ENCODE measurements around the gene RIMS1. TPM values are rescaled to one million over a fixed set of nuclear protein-coding genes. Genes with fewer than 3 reads are reported as not detected.

The RIMS1 gene
- total RNA-seq, 1 experiment from 2014 or later: 1.6 TPM

- no peaks in the 10 kb centered on the region for H3K27me3 ChIP-seq (ENCODE audit: control insufficient read depth, insufficient read depth, low read length)
- no peak for DNase-seq
- H3K36me3 ChIP-seq (replicated peaks; ENCODE audit: control insufficient read depth, insufficient read depth, low read length): no peaks in the 10 kb centered on the region
- no peak overlapping the region for H3K4me3 ChIP-seq (ENCODE audit: insufficient read depth, low read depth, low read length)
These were observed 534.1 kb downstream of the RIMS1 start for GRCh38 chr6:72420409-72420808.

- no peak overlapping the region for H3K4me3 ChIP-seq (ENCODE audit: insufficient read depth, low read depth, low read length)
- no peaks in the 10 kb centered on the region for H3K36me3 ChIP-seq (replicated peaks; ENCODE audit: control insufficient read depth, insufficient read depth, low read length)
- no peaks in the 10 kb centered on the region for H3K27me3 ChIP-seq (ENCODE audit: control insufficient read depth, insufficient read depth, low read length)
- DNase-seq: no peak
These were observed 535.0 kb downstream of the RIMS1 start for GRCh38 chr6:72421387-72421786.

GRCh38 chr6:72422171-72422570 lies 535.8 kb downstream of the RIMS1 start:
- no peak for DNase-seq
- H3K27me3 ChIP-seq (ENCODE audit: control insufficient read depth, insufficient read depth, low read length): no peaks in the 10 kb centered on the region
- H3K36me3 ChIP-seq (replicated peaks; ENCODE audit: control insufficient read depth, insufficient read depth, low read length): no peaks in the 10 kb centered on the region
- H3K4me3 ChIP-seq (ENCODE audit: insufficient read depth, low read depth, low read length): no peak overlapping the region

- Histone ChIP-seq H3K27me3 (ENCODE audit: control insufficient read depth, insufficient read depth, low read length) (no peaks in the 10 kb centered on the region), H3K4me3 (ENCODE audit: insufficient read depth, low read depth, low read length) (no peak overlapping the region), H3K36me3 (replicated peaks; ENCODE audit: control insufficient read depth, insufficient read depth, low read length) (no peaks in the 10 kb centered on the region)
- no peak for DNase-seq
These were observed 538.1 kb downstream of the RIMS1 start for GRCh38 chr6:72424476-72424875.

- Histone ChIP-seq H3K36me3 (replicated peaks; ENCODE audit: control insufficient read depth, insufficient read depth, low read length) (no peaks in the 10 kb centered on the region), H3K4me3 (ENCODE audit: insufficient read depth, low read depth, low read length) (no peak overlapping the region), H3K27me3 (ENCODE audit: control insufficient read depth, insufficient read depth, low read length) (no peaks in the 10 kb centered on the region)
- no peak for DNase-seq
These were observed 538.8 kb downstream of the RIMS1 start for GRCh38 chr6:72425003-72425681.

GRCh38 chr6:72440611-72441010 lies 554.3 kb downstream of the RIMS1 start:
- H3K4me3 ChIP-seq (ENCODE audit: insufficient read depth, low read depth, low read length): no peak overlapping the region
- H3K27me3 ChIP-seq (ENCODE audit: control insufficient read depth, insufficient read depth, low read length): no peaks in the 10 kb centered on the region
- no peaks in the 10 kb centered on the region for H3K36me3 ChIP-seq (replicated peaks; ENCODE audit: control insufficient read depth, insufficient read depth, low read length)
- DNase-seq: no peak

GRCh38 chr6:72446430-72446829 lies 560.1 kb downstream of the RIMS1 start:
- Histone ChIP-seq H3K36me3 (replicated peaks; ENCODE audit: control insufficient read depth, insufficient read depth, low read length) (no peaks in the 10 kb centered on the region), H3K4me3 (ENCODE audit: insufficient read depth, low read depth, low read length) (no peak overlapping the region), H3K27me3 (ENCODE audit: control insufficient read depth, insufficient read depth, low read length) (no peaks in the 10 kb centered on the region)
- no peak for DNase-seq

Data from H7 (cell line).